ELR (cell line): ENCODE data around the gene GDF2.

Experiments
- DNase-seq: peaks from one replicate; pipeline ENCODE4 v3.0.0-alpha.2; 2015; ENCODE audit warnings: low read depth

The GDF2 gene

GRCh38 chr10:47291682-47292081, 30.6 kb upstream of the GDF2 start:
- DNase-seq, result no peak

GRCh38 chr10:47294057-47294456, 28.2 kb upstream of the GDF2 start:
- no peak for DNase-seq

- DNase-seq, result no peak
These were observed 27.8 kb upstream of the GDF2 start for GRCh38 chr10:47294501-47294900.

- DNase-seq, result no peak
These were observed 26.8 kb upstream of the GDF2 start for GRCh38 chr10:47295411-47295810.

GRCh38 chr10:47296156-47296894, 25.9 kb upstream of the GDF2 start:
- DNase-seq, result no peak

- no peak for DNase-seq
These were observed 25.3 kb upstream of the GDF2 start for GRCh38 chr10:47296941-47297340.

GRCh38 chr10:47297866-47298540, 24.3 kb upstream of the GDF2 start:
- no peak for DNase-seq

GRCh38 chr10:47298715-47299114, 23.5 kb upstream of the GDF2 start:
- no peak for DNase-seq

- no peak for DNase-seq
These were observed 22.4 kb upstream of the GDF2 start, which contains the start of gene GDF10 for GRCh38 chr10:47299611-47300428. TSS of gene GDF10 (plus strand) at chr10:47300197. CDS start at chr10:47300652, 455 bp downstream.

GRCh38 chr10:47300429-47300931, 21.8 kb upstream of the GDF2 start:
- DNase-seq, result no peak

- no peak for DNase-seq
These were observed 20.4 kb upstream of the GDF2 start for GRCh38 chr10:47301833-47302232.

- DNase-seq, result no peak
These were observed 19.1 kb upstream of the GDF2 start for GRCh38 chr10:47303105-47303504.

- no peak for DNase-seq
These were observed 18.4 kb upstream of the GDF2 start for GRCh38 chr10:47303866-47304265.

- DNase-seq, result no peak
These were observed 16.7 kb upstream of the GDF2 start for GRCh38 chr10:47305566-47305965.

- no peak for DNase-seq
These were observed 15.7 kb upstream of the GDF2 start for GRCh38 chr10:47306387-47307210.

- DNase-seq, result no peak
These were observed 14.9 kb upstream of the GDF2 start for GRCh38 chr10:47307381-47307780.

GRCh38 chr10:47308775-47309174, 13.5 kb upstream of the GDF2 start:
- no peak for DNase-seq

GRCh38 chr10:47309408-47310089, 12.7 kb upstream of the GDF2 start:
- DNase-seq, result peak; percentile 23

- no peak for DNase-seq
These were observed 12.2 kb upstream of the GDF2 start for GRCh38 chr10:47310090-47310505.

- no peak for DNase-seq
These were observed 10.9 kb upstream of the GDF2 start for GRCh38 chr10:47311193-47311931.
